ENCODE results near the gene TUBB4A.

Gene TUBB4A

DNA sequence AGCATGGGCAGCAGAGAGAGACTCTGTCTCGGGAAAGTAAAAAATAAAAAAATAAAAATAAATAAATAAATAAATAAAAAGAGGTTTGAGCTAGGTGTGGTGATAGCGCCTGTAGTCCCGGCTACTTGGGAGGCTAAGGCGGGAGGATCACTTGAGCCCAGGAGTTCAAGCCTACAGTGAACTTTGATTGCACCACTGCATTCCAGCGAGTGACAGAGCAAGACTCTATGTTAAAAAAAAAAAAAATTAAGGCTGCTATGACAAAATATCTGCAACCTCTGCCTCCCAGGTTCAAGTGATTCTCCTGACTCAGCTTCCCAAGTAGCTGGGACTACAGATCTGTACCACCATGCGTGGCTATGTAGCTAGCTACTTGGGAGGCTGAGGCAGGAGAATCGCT, 17.3 kb downstream of the TUBB4A start:
- no peaks in the 10 kb centered on the region for H3K4me1 ChIP-seq (ENCODE audit: insufficient read depth, low read length)

DNA sequence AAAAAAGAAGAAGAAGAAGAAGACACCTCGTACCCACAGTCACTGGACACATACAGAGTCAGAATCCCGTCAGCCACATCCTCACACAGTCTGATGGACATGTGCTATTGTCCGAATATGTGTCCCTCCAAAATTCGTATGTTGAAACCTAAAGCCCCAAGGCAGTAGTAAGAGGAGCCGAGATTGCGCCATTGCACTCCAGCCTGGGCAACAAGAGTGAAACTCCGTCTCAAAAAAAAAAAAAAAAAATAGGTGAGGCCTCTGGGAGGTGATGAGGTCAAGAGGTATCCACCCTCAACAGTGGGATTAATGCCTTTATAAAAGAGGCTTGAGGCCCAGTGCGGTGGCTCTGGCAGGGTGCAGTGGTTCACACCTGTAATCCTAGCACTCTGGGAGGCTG, 17.9 kb downstream of the TUBB4A start:
- H3K9ac ChIP-seq (ENCODE audit: low read length), result no peak overlapping the region
- H3K9me3 ChIP-seq (ENCODE audit: low read length), result no peaks in the 10 kb centered on the region
- H3K4me1 ChIP-seq (ENCODE audit: insufficient read depth, low read length), result no peaks in the 10 kb centered on the region
- no peaks in the 10 kb centered on the region for H3K27me3 ChIP-seq (ENCODE audit: control insufficient read depth in 1 of 2, insufficient read depth in 2 of 2, low read length in 2 of 2)
- no peaks in the 10 kb centered on the region for H3K36me3 ChIP-seq (ENCODE audit: insufficient read depth, low read length)
- no peak overlapping the region for H3K27ac ChIP-seq (ENCODE audit: low read depth, low read length)
- H3K4me3 ChIP-seq (ENCODE audit: low read depth in 1 of 2, low read length in 2 of 2), result no peak overlapping the region

More for the DNA sequence above, 17.3 kb downstream of the TUBB4A start:
- no peaks in the 10 kb centered on the region for H3K36me3 ChIP-seq (ENCODE audit: insufficient read depth, low read length)
- no peak overlapping the region for H3K4me3 ChIP-seq (ENCODE audit: low read depth in 1 of 2, low read length in 2 of 2)
- H3K9me3 ChIP-seq (ENCODE audit: low read length), result no peaks in the 10 kb centered on the region
- H3K27me3 ChIP-seq (ENCODE audit: control insufficient read depth in 1 of 2, insufficient read depth in 2 of 2, low read length in 2 of 2), result no peaks in the 10 kb centered on the region
- no peak overlapping the region for H3K9ac ChIP-seq (ENCODE audit: low read length)
- H3K27ac ChIP-seq (ENCODE audit: low read depth, low read length), result no peak overlapping the region

DNA sequence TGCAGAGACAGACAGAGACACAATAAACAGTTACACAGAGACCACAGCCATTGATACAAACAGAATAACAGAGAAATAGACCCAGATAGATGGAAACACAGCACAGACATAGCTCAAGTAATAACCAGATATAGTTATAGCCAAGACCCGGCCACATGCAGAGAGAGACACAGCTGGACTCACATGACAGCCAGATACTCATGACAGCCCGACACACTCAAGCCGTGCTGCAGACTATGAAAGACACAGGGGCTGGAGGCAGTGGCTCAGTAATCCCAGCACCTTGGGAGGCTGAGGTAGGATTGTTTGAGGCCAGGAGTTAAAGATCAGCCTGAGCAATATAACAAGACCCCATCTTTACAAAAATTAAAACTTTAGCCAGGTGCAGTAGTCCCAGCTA, 18.9 kb downstream of the TUBB4A start:
- Histone ChIP-seq H3K27ac (ENCODE audit: low read depth, low read length) (no peak overlapping the region), H3K9ac (ENCODE audit: low read length) (no peak overlapping the region), H3K36me3 (ENCODE audit: insufficient read depth, low read length) (no peaks in the 10 kb centered on the region), H3K4me3 (ENCODE audit: low read depth in 1 of 2, low read length in 2 of 2) (no peak overlapping the region), H3K9me3 (ENCODE audit: low read length) (no peaks in the 10 kb centered on the region), H3K4me1 (ENCODE audit: insufficient read depth, low read length) (no peaks in the 10 kb centered on the region), H3K27me3 (ENCODE audit: control insufficient read depth in 1 of 2, insufficient read depth in 2 of 2, low read length in 2 of 2) (no peaks in the 10 kb centered on the region)

DNA sequence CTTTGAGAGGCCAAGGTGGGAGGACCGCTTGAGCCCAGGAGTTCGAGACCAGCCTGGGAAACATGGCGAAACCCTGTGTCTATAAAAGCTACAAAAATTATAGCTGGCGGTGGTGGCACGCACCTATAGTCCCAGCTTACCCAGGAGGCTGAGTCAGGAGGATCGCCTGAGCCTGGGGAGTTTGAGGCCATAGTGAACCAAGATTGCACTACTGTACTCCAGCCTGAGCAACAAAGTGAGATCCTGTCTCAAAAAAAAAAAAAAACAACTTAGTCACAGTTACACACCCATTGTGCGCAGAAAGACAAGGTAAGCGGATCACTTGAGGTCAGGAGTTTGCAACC, 19.8 kb downstream of the TUBB4A start:
- Histone ChIP-seq H3K27ac (ENCODE audit: low read depth, low read length) (no peak overlapping the region), H3K36me3 (ENCODE audit: insufficient read depth, low read length) (no peaks in the 10 kb centered on the region), H3K4me1 (ENCODE audit: insufficient read depth, low read length) (no peaks in the 10 kb centered on the region), H3K9me3 (ENCODE audit: low read length) (no peaks in the 10 kb centered on the region), H3K27me3 (ENCODE audit: control insufficient read depth in 1 of 2, insufficient read depth in 2 of 2, low read length in 2 of 2) (no peaks in the 10 kb centered on the region), H3K9ac (ENCODE audit: low read length) (no peak overlapping the region), H3K4me3 (ENCODE audit: low read depth in 1 of 2, low read length in 2 of 2) (no peak overlapping the region)

DNA sequence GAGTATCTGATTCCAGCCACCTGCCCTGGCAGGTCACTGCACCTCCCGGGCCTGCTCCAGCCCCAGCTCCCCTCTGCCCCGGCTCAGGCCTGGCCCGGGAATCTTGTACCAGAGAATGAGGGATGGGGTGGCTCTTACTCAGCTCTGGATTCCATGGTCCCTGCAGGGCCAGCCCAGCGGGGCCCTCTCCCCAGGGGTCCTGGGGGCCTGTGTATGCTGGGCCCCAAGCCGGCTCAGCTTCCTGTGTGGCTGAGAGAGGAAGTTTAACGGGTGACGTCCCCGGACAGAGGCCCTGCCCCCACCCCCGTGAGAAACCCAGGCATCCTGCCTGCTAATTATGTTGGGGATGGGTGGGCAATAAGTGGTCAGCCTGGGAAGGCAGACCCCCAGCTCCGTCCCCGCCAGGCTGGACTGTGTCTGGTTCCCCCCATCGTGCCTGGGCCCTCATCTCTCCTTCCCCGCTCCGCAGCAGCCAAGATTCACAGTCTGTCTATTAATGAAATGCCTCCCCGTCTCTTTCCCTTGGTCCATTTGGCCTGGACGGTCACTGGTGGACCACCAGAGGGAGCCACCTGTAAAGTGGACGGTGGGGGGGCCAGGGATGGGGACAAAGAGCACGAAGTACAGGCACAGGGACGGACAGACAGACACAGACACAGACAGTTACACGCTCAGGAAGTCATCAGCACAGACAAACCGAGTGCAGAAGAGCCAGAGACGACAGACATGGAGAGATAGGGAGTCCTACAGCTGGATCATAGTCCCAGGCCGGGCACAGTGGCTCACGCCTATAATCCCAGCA, 20.4 kb downstream of the TUBB4A start, which contains the start of gene DENND1C:
TSS of gene DENND1C (minus strand) at position 247 of the 802 bp plus-strand sequence. CDS start at position 155, 92 bp downstream.
- H3K9ac ChIP-seq (ENCODE audit: low read length), result no peak within 1 kb of the TSS

DNA sequence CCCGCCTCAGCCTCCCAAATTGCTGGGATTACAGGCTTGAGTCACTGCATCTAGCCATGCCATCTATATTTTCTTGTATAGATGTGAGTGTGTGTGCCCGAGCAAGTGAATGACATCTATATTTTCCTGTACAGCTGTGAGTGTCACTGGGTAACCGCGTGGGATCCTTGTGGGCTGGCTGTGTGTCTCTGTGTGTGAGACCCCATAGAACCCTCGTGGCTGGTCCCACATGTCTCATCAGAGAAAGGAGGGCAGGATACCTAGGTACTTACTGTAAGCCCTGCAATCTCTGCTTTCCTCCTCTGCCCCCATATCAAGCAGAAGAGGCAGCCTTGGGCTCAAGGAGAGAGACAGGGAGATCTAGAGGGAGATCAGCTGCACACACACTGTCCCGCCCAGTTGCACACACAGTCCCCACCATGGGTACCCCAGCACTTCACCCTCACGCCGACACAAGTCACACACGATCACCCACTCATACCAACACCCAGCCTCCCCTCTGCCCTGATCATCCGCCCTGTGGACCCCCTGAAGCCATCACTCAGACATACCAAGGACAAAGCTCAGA, 21.2 kb downstream of the TUBB4A start:
- H3K27me3 ChIP-seq (ENCODE audit: control insufficient read depth in 1 of 2, insufficient read depth in 2 of 2, low read length in 2 of 2), result peaks cover 8 to 13% of the 10 kb centered on the region in 2 donors
- H3K4me1 ChIP-seq (ENCODE audit: insufficient read depth, low read length), result peaks cover 6% of the 10 kb centered on the region
- H3K36me3 ChIP-seq (ENCODE audit: insufficient read depth, low read length), result no peaks in the 10 kb centered on the region
- H3K4me3 ChIP-seq (ENCODE audit: low read depth in 1 of 2, low read length in 2 of 2), result no peak overlapping the region
- no peak overlapping the region for H3K27ac ChIP-seq (ENCODE audit: low read depth, low read length)
- H3K9me3 ChIP-seq (ENCODE audit: low read length), result no peaks in the 10 kb centered on the region
- H3K9ac ChIP-seq (ENCODE audit: low read length), result no peak overlapping the region

More for the DNA sequence above, 20.4 kb downstream of the TUBB4A start, which contains the start of gene DENND1C:
- H3K27me3 ChIP-seq (ENCODE audit: control insufficient read depth in 1 of 2, insufficient read depth in 2 of 2, low read length in 2 of 2), result peaks cover 0 to 5% of the 10 kb centered on the region in 2 donors
- no peaks in the 10 kb centered on the region for H3K4me1 ChIP-seq (ENCODE audit: insufficient read depth, low read length)
- H3K9me3 ChIP-seq (ENCODE audit: low read length), result no peaks in the 10 kb centered on the region
- H3K4me3 ChIP-seq (ENCODE audit: low read depth in 1 of 2, low read length in 2 of 2), result no peak within 1 kb of the TSS
- H3K36me3 ChIP-seq (ENCODE audit: insufficient read depth, low read length), result no peaks in the 10 kb centered on the region
- no peak within 1 kb of the TSS for H3K27ac ChIP-seq (ENCODE audit: low read depth, low read length)

DNA sequence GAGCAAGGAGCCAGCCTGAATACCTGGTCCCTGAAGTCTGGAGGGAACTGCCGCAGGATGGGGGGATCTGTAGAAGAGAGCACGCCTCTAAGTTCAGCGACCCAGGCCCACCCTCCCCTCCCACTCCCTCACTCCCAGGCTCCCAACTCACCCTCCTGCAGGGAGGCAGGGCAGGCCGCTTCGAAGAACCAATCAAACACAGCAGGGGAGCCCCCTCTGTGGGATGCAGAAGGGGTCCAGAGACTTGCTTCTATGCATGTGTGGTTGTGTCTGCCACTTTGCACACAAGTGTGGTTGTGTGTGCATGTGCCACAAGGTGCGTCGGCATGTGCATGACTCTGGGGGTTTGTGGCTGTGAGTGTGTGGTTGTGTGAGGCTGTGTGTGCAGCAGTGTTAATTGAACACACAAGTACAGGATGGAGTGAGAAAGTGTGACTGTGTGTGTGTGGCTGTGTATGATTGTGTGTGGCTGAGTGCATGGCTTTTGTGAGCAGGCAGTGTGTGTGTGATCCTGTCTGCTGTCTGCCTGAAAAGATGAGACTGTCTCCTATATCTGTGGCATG, 22.2 kb downstream of the TUBB4A start:
- peaks cover 10 to 23% of the 10 kb centered on the region in 2 donors for H3K27me3 ChIP-seq (ENCODE audit: control insufficient read depth in 1 of 2, insufficient read depth in 2 of 2, low read length in 2 of 2)
- H3K36me3 ChIP-seq (ENCODE audit: insufficient read depth, low read length), result no peaks in the 10 kb centered on the region
- H3K9me3 ChIP-seq (ENCODE audit: low read length), result no peaks in the 10 kb centered on the region
- peaks cover 6% of the 10 kb centered on the region for H3K4me1 ChIP-seq (ENCODE audit: insufficient read depth, low read length)
- no peak overlapping the region for H3K9ac ChIP-seq (ENCODE audit: low read length)
- no peak overlapping the region for H3K27ac ChIP-seq (ENCODE audit: low read depth, low read length)
- H3K4me3 ChIP-seq (ENCODE audit: low read depth in 1 of 2, low read length in 2 of 2), result no peak overlapping the region

DNA sequence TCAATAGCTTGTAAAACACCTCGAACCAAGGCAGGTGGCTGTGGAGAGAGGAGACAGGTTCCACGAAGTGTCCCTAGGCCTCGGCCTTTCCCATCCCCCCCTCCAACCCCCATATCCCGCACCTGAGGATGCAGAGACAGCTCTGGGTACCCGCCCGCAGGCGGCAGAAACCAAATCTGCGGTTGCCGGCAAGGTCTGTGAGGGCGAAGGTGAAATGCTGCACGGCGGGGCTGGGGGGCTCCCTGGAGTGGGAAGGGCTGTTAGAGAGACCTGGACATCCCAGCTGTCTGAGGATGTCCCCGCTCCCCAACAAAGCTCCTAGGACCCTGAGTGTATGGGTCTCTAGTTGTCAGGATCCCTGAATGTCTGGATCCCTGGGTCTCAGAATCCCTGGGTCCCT, 23.3 kb downstream of the TUBB4A start:
- Histone ChIP-seq H3K27me3 (ENCODE audit: control insufficient read depth in 1 of 2, insufficient read depth in 2 of 2, low read length in 2 of 2) (peaks cover 10 to 23% of the 10 kb centered on the region in 2 donors), H3K4me3 (ENCODE audit: low read depth in 1 of 2, low read length in 2 of 2) (no peak overlapping the region), H3K36me3 (ENCODE audit: insufficient read depth, low read length) (no peaks in the 10 kb centered on the region), H3K9me3 (ENCODE audit: low read length) (no peaks in the 10 kb centered on the region), H3K9ac (ENCODE audit: low read length) (no peak overlapping the region), H3K4me1 (ENCODE audit: insufficient read depth, low read length) (peaks cover 6% of the 10 kb centered on the region), H3K27ac (ENCODE audit: low read depth, low read length) (no peak overlapping the region)

DNA sequence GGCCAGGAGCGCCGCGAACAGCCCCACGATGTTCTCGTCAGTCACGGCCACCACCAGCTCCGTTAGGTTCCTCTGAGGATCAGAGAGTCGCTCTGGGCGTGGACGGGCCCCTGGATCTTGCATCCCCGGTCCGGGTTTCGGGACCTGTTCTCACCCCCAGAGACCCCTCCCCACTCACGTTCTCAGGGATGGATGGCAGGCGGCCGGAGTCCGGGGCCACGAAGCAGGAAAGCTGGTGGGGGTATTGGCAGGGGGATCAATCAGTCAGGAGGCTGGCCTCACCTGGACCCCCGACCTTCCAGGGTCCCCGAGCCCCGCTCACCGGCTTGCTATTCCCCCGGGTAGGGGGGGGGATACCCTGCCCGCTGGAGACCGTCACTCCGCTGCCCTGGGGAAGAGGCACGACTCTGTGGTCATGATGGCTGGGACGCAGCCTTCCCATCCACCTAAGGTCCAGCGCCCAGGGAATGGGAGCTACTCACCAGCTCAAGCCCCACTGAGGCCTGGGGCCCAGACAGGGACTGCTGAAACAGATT, 25.1 kb downstream of the TUBB4A start:
- Histone ChIP-seq H3K36me3 (ENCODE audit: insufficient read depth, low read length) (no peaks in the 10 kb centered on the region), H3K4me1 (ENCODE audit: insufficient read depth, low read length) (peaks cover 6% of the 10 kb centered on the region), H3K27me3 (ENCODE audit: control insufficient read depth in 1 of 2, insufficient read depth in 2 of 2, low read length in 2 of 2) (peaks cover 10 to 23% of the 10 kb centered on the region in 2 donors), H3K4me3 (ENCODE audit: low read depth in 1 of 2, low read length in 2 of 2) (no peak overlapping the region), H3K9me3 (ENCODE audit: low read length) (no peaks in the 10 kb centered on the region), H3K27ac (ENCODE audit: low read depth, low read length) (no peak overlapping the region), H3K9ac (ENCODE audit: low read length) (no peak overlapping the region)

DNA sequence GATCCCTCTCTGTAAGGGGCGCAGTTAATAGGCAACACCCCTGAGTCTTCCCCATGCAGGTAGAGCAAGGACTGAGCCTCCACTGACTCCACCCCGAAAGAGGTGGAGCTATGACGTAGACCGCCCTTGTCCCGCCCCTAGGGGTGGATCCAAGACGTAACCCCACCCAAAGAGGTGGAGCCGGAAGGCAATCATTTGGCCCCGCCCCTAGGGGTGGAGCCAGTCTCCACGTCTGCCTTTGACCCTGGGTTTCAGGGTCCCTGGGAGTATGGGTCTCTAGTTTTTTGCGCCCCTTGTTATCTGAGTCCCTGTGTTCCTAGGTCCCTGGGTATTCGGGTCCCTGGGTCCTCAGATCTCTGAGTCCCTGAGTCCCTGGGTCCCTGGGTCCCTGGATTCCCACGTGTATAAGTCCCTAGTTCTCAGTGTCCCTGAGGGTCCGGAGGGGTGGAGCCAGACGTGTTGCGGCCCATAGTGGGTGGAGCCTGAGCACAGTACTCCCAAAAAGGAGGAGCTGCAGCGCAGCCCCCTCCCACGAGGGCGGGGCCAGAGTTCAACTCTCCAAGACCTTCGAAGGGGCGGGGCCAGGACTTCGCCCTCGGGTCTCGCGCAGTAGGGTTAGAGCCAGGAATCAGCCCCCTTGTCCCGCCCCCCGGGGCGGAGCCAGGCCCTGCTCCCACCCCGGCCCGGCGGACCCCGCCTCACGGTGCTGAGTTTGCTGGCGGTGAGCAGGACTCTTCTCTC, 25.8 kb downstream of the TUBB4A start:
- no peaks in the 10 kb centered on the region for H3K9me3 ChIP-seq (ENCODE audit: low read length)
- no peak overlapping the region for H3K27ac ChIP-seq (ENCODE audit: low read depth, low read length)
- no peaks in the 10 kb centered on the region for H3K36me3 ChIP-seq (ENCODE audit: insufficient read depth, low read length)
- H3K4me3 ChIP-seq (ENCODE audit: low read depth in 1 of 2, low read length in 2 of 2), result no peak overlapping the region
- H3K27me3 ChIP-seq (ENCODE audit: control insufficient read depth in 1 of 2, insufficient read depth in 2 of 2, low read length in 2 of 2), result peaks cover 10 to 23% of the 10 kb centered on the region in 2 donors
- H3K4me1 ChIP-seq (ENCODE audit: insufficient read depth, low read length), result peaks cover 6% of the 10 kb centered on the region
- no peak overlapping the region for H3K9ac ChIP-seq (ENCODE audit: low read length)
